Left ventricle myocardium inferior (tissue), 1 donor: ENCODE results near the gene CACNA2D2. TPM values are rescaled to one million over a fixed set of nuclear protein-coding genes. Genes with fewer than 3 reads are reported as not detected.
A peak's percentile ranks its signal among the peaks of the same experiment; 100 is the strongest.

ENCODE experiments used
- DNase-seq: peaks from one replicate; pipeline ENCODE4 v3.0.0-alpha.2; 2020
- H3K27ac ChIP-seq: fragments of 200-600 bp; replicated peaks from 2 replicates; pipeline ENCODE4 v1.8.0; 2021
- H3K27me3 ChIP-seq: fragments of 200-600 bp; 2 replicates; pipeline ENCODE4 v1.8.0; 2021; ENCODE audit warnings: low read depth
- H3K36me3 ChIP-seq: fragments of 200-600 bp; 2 replicates; pipeline ENCODE4 v1.8.0; 2021
- H3K4me1 ChIP-seq: fragments of 200-600 bp; 2 replicates; pipeline ENCODE4 v1.8.0; 2021
- H3K4me3 ChIP-seq: fragments of 200-600 bp; 2 replicates; pipeline ENCODE4 v1.8.0; 2021; ENCODE audit warnings: mild to moderate bottlenecking, moderate library complexity
- H3K9me3 ChIP-seq: fragments of 200-600 bp; replicated peaks from 2 replicates; pipeline ENCODE4 v1.8.0; 2021
- CTCF ChIP-seq: fragments of 200-600 bp; IDR thresholded peaks from 2 replicates; pipeline ENCODE4 v1.8.0; 2021; ENCODE audit warnings: antibody characterized with exemption, mild to moderate bottlenecking, borderline replicate concordance
- intact Hi-C: fragments of 100-400 bp; cut with micrococcal nuclease; formaldehyde crosslinking; loops from one replicate; pipeline ENCODE4 v1.11.0; 2022
- total RNA-seq: library from RNA; stranded (reverse); fragmentation: NEBNext Ultra II Directional; extraction: Animal tissue kit (Norgen Biotek cat#: 25700); gene quantifications from one replicate; pipeline ENCODE4 v1.2.1, GENCODE V29; 2021
- donor health status: DM: no; HTN: yes; CAD: no; lungs with severe emphysema.

Gene CACNA2D2
- total RNA-seq, 1 donor from 2014 or later, result 2.3 TPM

- TF ChIP-seq CTCF, result no peak
- Histone ChIP-seq H3K9me3 (no peaks in the 10 kb centered on the region), H3K4me3 (peak within 1 kb of the TSS; percentile 86), H3K27ac (peak within 1 kb of the TSS; percentile 99), H3K27me3 (no peaks in the 10 kb centered on the region), H3K4me1 (peaks cover 93% of the 10 kb centered on the region), H3K36me3 (peaks cover 45% of the 10 kb centered on the region)
- intact Hi-C loops, result no loop called here
- peak; percentile 73 for DNase-seq
Observed at GRCh38 chr3:50322386-50323091, 180.9 kb downstream of the CACNA2D2 start, which contains the start of gene HYAL2. HYAL2 (minus strand) TSS chr3:50322745; CDS start chr3:50320489, 2,256 bp downstream.

GRCh38 chr3:50322115-50322385 lies 181.4 kb downstream of the CACNA2D2 start:
- Histone ChIP-seq H3K27ac (peak overlapping the region; percentile 99), H3K4me3 (peak overlapping the region; percentile 86), H3K36me3 (peaks cover 50% of the 10 kb centered on the region), H3K27me3 (no peaks in the 10 kb centered on the region), H3K9me3 (no peaks in the 10 kb centered on the region), H3K4me1 (peaks cover 93% of the 10 kb centered on the region)
- DNase-seq, result no peak
- TF ChIP-seq CTCF, result no peak
- intact Hi-C loops, result no loop called here

- Histone ChIP-seq H3K4me1 (peaks cover 93% of the 10 kb centered on the region), H3K27ac (peak overlapping the region; percentile 99), H3K4me3 (peak overlapping the region; percentile 86), H3K9me3 (no peaks in the 10 kb centered on the region), H3K27me3 (no peaks in the 10 kb centered on the region), H3K36me3 (peaks cover 51% of the 10 kb centered on the region)
- DNase-seq, result peak; percentile 91
- TF ChIP-seq CTCF, result peak; percentile 67
- intact Hi-C loops, result no loop called here
Observed at GRCh38 chr3:50321336-50322114, 181.9 kb downstream of the CACNA2D2 start.

GRCh38 chr3:50320853-50321335 lies 182.5 kb downstream of the CACNA2D2 start:
- Histone ChIP-seq H3K4me1 (peaks cover 95% of the 10 kb centered on the region), H3K27ac (peak overlapping the region; percentile 99), H3K9me3 (no peaks in the 10 kb centered on the region), H3K27me3 (no peaks in the 10 kb centered on the region), H3K4me3 (peak overlapping the region; percentile 86), H3K36me3 (peaks cover 51% of the 10 kb centered on the region)
- intact Hi-C loops, result no loop called here
- TF ChIP-seq CTCF, result no peak
- DNase-seq, result peak; percentile 86

GRCh38 chr3:50319894-50320625 lies 183.4 kb downstream of the CACNA2D2 start:
- peaks cover 45% of the 10 kb centered on the region for H3K36me3 ChIP-seq
- no peak for DNase-seq
- H3K27me3 ChIP-seq, result no peaks in the 10 kb centered on the region
- TF ChIP-seq CTCF, result peak; percentile 12
- peak overlapping the region; percentile 99 for H3K27ac ChIP-seq
- H3K4me1 ChIP-seq, result peaks cover 97% of the 10 kb centered on the region
- intact Hi-C loops, result no loop called here
- peak overlapping the region; percentile 86 for H3K4me3 ChIP-seq
- H3K9me3 ChIP-seq, result no peaks in the 10 kb centered on the region
